GM13977 (cell line): ENCODE data around the gene OGDH.

Experiments
- DNase-seq: peaks from one replicate; pipeline ENCODE4 v3.0.0; 2012; ENCODE audit warnings: low spot score
- CTCF ChIP-seq: IDR thresholded peaks from 2 replicates; pipeline ENCODE4 v1.5.1; 2012; ENCODE audit warnings: mild to moderate bottlenecking, control low read depth; ENCODE audit not compliant: insufficient read depth; ENCODE audit errors: extremely low read depth, missing control alignments
- in situ Hi-C: fragments of 300-500 bp; cut with MboI; formaldehyde crosslinking; loops from one replicate; pipeline ENCODE4 v1.12.0; 2022; ENCODE audit warnings: low sequenced_read_pairs, low pct_unique_long_range_greater_than_20kb, mixed read lengths, inconsistent platforms; ENCODE audit not compliant: unreplicated experiment

Gene OGDH

GRCh38 chr7:44564606-44565005 lies 41.8 kb upstream of the OGDH start:
- TF ChIP-seq CTCF: no peak
- in situ Hi-C loops: no loop called here
- no peak for DNase-seq

DNA sequence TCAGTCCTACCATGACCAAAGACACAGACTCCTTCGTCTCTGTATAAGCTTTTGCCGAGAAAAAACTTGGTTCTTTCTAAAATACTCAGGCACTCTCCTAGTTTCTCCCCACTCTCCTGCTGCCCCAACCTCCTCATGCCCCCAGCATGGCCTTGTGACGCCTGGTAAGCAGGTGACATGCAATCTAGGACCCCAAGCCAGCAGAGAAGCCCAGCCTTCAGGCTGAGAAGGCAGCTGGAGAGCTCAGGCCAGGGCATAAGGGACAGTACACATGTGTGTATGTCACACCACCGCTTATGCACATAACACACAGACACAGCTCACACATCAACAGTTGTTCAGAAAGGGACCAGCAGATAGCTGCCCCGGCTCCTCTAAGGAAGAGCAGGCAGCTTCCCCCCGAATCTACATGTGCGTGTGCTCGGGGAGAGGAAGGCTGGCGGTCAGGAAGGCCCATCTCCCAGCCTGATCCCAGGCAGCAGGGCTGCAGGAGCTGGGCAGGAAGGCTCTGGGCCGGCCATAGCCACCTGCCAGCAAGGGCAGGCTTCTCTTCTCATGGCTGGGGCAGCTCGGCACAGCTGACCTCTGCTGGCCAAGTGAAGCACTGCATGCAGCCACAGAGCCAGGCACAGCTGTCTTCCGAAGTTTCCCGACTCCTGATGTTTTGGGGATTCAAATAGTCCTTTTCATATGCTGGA lies 41.2 kb upstream of the OGDH start:
- in situ Hi-C loops: no loop called here

DNA sequence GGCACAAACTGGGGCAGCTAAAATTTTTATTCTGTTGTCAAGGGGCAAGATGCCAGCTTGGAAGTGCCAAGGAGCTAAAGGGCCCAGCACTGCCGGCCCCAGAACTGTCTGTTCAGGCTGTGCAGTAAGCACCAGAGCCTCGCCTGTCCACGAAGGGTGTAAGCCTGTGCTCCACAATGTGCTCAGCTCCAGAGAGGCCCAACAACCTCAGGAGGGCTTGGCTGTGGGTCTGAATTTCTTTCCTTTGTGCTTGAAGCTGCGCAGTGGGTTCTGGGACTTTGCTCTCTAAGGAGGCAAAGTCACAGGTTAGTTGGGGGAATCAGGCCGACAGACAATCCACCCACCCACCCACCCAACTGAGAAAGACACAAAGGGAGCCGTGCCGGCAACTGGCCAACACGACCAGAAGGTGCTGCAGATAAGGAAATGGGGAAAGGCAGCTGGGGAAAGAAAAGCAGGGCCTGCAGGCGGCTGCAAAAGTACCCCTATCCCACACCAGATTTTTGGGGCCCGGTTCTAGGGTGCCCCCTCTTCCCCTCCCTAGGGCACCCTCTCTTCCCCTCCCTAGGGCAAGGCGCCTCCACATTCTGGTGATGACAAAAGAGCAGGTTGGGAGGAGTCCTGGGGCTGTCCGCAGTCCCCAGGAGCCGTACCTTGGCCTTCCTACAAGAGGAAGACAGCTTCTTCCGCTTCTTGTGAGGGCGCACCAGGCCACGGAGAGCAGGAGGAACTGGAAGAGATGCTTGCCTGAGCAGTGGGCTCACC lies 40.5 kb upstream of the OGDH start:
- no peak for TF ChIP-seq CTCF
- no peak for DNase-seq
- in situ Hi-C loops: no loop called here

More for the DNA sequence above, 41.2 kb upstream of the OGDH start:
- peak; percentile 68 for DNase-seq
- peak; percentile 94 for TF ChIP-seq CTCF

GRCh38 chr7:44566680-44567079 lies 39.7 kb upstream of the OGDH start:
- no peak for DNase-seq
- TF ChIP-seq CTCF: no peak
- in situ Hi-C loops: no loop called here

- TF ChIP-seq CTCF: no peak
- in situ Hi-C loops: no loop called here
- DNase-seq: no peak
Observed at GRCh38 chr7:44567884-44568283, 38.5 kb upstream of the OGDH start.

GRCh38 chr7:44568771-44569560 lies 37.5 kb upstream of the OGDH start:
- no peak for DNase-seq
- in situ Hi-C loops: no loop called here
- no peak for TF ChIP-seq CTCF
